GM19099 (cell line): ENCODE data around the gene ZFYVE28.

Experiments used
- POLR2A ChIP-seq: IDR thresholded peaks from 3 replicates; pipeline ENCODE4 v1.6.1; 2011; ENCODE audit warnings: low read depth; ENCODE audit not compliant: insufficient read length; ENCODE audit errors: extremely low read depth

ZFYVE28 gene

DNA sequence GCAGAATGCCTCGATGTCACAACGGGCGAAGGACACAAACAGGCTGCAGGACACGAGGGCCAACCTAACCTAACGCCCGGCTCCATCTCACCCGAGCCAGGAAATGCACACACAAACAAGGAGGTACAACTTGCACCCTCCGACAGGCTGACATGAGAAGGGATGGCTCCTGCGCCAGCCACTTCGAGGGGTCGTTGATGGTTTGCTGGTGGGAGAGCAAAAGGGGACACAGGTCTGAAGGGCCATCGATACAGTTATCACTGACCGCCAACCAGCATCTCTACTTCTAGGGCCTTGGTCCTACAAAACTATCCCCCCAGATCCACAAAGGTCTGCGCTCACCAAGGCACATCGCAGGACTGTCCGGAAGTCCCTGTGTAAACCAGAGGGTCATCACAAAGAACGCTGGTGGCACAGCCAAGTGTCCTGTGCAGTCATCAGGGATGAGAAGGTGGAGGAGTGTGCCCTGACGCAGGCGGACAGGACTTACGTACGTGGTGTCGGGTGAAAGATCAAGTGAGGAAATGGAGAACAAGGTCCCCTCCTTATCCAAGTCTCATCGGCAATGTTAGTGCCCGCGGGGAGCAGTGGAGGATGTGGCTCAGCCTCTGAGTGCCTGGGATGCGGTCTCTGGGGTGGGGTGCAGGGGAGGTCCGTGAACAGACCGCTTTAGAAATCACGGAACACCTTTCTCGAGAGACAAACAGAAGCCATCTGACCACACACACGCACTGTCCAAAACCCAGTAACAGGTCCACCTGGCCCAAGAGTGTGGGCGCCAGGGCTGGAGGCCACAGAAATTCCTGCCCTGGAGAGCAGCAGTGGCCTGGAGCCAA, 163.6 kb downstream of the ZFYVE28 start:
- no peak for TF ChIP-seq POLR2A

DNA sequence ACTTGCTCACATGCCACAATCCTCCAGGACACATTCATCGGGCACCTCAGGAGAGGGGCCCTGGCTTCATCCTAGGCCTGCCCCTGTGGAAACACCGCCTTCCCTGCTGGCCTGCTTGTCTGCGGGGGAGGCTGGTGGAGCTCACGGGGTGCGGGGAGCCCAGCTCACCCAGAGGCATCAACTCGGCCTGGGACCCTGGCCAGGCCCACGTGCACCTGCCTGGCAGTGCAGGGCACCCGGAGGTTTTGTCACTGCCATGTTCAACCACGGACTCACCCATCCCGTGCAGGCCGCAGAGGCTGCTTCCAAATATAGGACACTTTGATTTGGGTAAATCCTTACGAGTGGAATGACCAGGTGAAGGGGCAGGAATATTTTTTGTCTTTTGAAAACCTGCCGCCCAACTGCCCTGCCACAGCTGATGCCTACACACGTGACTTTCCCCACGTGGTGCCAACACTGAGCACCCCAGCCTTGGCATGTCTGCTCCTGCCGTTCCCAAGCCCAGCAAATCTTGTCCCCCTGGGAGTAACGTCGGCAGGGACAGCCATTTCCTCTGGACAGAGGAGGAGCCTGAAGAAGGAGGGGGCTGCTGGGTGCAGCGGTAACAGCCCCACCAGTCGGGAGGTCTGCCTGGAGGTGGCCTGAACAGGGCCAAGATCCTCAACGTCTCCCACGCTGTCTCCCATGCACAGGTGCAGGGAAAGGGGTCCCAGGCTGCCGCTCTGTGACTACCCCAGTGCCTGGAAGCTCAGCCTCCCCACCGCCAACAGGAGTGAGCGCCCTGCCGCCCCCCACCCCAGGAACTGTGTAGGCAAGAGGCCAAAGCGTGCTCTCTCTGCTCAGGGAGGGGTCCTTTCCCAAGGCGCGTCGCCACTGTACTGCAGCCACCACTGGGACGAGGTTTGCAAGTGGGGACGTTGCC, 165.0 kb downstream of the ZFYVE28 start:
- TF ChIP-seq POLR2A, result no peak

DNA sequence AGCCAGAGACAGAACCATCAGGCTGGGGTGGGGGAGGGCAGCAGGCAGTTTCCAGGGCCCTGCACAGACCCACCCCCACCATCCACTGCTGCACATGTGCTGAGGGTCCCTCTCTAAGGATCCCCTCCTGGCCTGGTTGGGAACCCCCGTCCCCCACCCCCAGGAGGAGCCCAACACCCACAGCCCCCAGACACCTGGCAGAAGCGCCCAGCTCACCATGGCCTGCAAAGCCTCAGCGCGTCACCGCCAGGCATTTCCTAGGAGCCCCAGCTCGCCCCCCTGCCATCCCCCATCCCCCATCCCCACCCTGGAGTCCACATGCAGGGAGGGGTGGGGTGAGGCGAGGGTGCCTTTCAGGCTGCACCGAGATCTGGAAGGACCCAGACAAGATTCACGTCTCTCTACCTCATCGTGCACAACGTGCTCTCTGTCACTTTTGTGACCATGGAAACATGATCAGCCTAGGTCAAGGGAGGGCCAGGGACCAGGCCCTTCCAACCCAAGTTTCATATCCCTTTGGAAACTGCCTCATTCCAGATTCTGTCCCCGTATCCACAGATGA, 165.8 kb downstream of the ZFYVE28 start:
- TF ChIP-seq POLR2A, result no peak

DNA sequence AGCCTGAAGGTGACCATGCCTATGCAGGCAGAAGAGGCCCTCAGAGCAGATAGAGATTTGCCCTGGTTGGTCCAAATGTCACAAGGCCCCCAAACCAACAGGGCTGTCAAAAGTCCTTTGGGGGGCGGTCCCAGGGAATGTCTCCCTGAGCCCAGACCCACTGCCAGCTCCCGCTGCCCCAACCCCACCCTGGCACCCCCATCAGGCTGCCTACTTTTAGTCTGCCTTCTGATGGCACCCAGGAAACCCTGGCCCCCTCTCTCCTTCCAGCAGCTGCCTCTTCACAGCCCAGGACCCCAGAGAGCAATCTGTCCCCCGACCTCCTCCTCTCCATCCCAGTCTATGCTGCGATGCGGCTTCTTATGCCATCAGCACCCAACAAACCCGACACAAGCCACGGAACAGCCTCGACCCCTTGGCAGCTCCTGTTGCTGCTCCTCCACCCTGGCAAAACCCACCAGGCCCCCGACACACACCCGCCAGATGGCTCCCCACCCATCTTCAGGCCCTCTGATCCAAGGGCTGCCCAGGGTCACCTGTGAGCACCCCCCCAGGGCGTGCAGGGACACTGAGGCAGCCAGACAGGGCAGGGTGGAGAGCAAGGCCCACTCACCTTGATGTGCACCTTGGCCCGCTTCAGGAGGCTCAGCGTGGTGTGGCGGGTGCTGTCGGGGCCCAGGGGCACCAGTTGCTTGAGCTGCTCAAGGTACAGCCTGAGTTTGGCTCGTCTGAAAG, 166.5 kb downstream of the ZFYVE28 start:
- TF ChIP-seq POLR2A, result no peak

DNA sequence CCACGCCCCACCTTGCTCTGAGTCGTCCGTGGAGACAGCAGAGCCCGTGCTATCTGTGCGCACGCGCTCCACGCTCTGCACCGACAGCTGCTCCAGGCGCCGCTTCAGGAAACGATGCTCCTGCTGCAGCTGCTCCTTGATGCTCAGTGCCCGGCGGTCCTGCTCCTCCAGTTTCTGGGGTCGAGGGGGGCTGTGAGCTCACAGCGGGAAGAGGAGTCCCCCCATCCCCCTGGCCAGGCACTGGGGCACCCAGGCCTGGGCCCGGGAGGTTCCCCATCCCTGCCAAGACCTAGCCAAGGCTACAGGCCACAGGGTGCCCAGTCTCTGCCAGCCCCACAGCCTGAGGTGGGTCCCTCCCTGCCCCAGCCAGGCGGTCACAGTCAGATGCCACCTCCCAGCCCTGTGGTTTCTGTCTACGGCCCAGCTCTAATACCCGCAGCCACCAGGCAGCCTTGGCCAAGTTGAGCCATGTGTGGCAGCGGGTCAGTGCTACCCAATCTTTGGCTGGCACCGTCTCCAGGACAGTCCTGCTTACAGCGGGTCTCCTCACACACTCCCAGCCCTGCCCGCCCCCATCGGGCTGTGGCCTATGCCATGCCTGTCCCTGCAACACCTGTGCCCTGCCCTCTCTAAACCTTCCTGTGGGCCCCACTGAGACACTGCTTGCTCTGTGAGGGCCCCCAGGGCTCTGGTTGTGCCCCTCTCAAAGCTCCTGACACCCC, 167.2 kb downstream of the ZFYVE28 start:
- no peak for TF ChIP-seq POLR2A

DNA sequence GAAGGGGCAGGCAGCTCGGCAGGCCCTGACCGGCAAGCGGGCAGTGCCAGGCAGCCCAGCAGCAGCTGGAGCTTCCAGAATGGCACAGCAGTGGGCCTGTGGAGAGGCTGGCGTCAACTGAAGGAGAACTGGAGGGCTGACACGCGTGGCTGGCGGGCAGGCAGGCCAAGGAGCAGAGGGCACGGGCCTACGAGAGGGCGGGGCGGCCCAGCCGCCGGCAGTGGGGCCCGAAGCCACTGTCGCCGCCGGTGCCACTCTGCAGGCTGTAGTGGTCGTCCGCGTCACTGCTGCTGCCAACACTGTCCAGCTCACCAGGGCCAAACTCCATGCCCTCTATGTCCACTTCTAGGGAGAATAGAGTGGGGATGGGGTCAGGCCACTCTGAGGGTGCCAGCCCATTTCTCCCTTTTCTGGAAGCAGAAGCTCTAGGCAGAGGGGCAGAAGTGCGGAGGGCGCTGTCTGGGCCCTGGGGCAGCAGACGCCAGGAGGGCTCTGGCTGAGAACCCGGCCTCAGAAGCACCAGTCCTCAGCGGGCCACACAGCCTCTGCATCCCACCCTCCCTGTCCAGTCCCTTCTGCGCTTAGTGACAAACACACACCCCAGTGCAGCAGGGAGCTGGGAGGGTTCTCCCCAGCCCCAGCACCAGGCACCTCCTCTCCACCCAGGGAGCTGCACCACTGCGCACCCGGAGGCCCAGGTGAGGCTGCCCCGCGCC, 167.9 kb downstream of the ZFYVE28 start:
- TF ChIP-seq POLR2A, result no peak

DNA sequence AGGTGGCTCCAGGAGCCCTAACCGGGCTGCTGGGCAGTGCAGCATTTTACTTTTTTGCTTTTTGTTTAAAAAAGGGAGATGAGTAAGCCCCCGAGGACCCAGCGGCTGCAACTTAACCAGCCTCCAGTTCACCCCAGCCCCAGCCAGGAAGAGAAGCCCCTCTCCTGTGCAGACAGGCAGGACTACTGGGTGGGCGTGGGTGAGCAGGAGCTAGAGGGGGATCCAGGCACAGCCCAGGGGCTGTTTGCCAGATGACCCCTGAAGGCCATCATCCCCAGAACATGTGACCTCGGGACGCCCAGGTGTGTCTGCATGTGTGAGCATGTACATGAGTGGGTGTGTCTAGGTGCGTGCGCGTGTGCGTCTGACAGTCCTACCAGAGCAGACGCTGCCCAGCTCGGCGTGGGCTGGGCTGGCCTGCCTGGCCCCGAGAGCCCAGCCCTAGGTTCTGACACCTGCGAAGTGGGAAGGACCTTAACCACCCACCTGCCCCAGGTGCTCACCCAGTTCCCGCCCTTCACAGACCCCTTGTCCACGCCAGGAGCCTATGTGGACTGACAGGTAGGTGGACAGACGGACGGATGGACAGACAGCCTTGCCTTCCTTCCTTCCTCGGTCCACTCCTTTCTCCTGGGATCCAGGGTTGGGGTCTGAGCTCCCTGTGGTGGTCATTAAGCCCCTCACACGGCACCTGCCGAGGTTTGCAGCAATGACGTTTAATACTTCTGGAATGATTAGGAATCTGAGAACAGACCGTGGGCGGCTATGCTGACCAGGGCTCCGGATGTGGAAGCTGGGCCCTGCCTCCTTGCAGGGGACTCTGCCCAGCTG, 168.7 kb downstream of the ZFYVE28 start:
- TF ChIP-seq POLR2A, result no peak

DNA sequence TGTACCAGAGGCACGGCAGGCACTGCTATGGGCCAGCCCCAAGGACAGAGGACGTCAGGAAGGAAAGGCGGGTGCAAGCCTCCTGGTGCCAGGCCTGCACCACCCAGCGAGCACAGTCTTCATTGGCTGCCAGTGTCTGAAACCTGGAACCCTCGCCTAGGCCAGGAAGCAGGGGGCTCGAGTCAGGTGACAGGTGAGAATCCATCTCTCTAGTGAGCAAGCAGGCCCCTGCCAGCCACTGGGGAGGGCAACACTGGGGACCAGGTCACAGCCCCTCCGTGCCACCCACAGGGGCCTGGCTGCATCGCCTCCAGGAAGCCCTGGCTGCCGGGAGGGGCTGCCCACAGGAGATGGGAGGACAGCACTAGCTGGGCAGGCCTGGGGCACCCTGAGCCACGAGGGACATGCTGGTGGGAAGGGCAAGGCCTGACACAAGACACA, 169.6 kb downstream of the ZFYVE28 start:
- no peak for TF ChIP-seq POLR2A

DNA sequence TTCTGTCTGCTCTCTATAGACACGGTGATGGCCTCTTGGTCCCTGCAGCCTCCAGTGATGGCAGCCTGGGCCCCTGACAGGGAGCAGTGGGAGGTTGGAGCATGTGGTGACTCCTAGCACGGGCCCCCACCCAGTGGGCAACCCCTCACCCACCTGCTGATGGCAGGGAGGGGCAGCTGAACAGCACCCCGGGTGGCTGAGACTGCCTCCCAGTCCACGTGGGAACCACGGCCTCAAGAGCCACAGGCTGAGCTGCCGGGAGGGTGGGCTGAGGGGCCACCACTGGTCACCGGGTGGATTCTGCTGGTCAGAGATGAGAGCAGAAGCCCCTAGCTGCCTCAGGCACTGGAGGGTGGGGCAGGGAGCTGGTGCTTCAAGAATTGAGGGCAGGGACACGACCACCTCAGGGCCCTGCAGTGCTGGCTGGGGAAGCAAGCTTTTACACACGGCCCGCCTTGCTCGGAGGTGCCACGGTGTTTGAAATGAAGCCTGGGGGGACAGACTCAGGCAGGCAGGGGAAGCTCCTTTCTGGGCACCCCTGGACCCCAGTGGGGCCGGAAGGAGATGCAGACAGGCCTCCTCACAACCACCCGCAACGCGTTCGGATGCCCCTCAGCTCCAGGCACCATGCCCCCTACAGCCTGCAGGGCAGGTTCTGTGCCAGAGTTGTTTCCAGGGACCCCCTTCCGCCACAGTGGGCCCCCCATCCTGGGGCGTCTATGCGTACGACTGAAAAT, 170.2 kb downstream of the ZFYVE28 start:
- no peak for TF ChIP-seq POLR2A

DNA sequence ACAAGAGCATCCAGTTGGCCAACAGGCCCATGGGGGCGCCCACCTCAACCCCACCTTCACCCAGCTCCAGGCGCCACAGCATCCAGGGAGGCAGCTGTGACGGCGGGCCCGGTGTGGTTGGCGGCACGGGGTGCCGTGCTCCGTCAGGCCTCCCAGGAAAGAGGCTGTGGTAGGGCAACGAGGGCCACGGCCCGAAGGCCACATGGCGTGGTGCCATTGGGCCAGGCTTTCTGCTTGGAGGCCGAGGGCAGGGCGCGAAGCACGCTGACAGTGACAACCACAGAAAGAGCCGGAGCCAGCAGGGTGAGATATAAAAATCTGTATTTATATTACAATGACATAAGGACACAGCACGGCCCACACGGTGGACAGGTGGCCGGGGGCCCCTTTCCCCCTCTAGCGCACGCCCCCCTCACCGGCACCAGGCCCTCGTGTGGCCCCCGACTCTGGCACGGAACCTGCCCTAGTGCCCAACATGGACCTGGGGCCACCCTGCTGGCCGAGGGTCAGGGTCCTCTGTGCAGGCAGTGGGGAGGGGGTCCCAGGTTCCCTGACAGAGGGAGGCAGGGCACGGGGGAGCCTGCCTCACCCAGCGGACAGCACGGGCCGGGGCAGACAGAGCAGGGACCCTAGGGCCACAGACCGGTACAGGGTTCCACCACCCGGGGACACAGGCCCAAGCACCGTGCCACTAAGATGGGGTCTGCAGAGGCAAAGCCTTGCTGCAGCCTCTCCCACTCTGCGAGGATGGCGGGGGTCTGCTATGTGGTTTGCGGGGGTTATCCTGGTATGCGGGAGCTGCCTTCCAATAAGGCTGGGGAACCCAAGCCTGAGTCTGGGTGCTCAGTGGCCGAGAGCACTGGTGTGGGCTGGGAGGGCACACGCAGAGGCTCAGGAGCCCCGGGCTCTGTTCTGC, 171.1 kb downstream of the ZFYVE28 start:
- TF ChIP-seq POLR2A, result no peak
